PC-3 (cell line): ENCODE measurements around the gene LIMA1. TPM values are rescaled to one million over a fixed set of nuclear protein-coding genes. Genes with fewer than 3 reads are reported as not detected.
A peak's percentile ranks its signal among the peaks of the same experiment; 100 is the strongest.

Experiments
- ATAC-seq: fragments of 200-7000 bp; cut with Tn5 transposase; 2 replicates; pipeline ENCODE4 v1.9.1; 2020; ENCODE audit warnings: mild to moderate bottlenecking, moderate library complexity
- BruUV-seq: library from RNA; stranded (reverse); fragments of 400-500 nt; replicated peaks from 2 replicates; lab custom pipeline; 2021; lab: Mats Ljungman, UMichigan
- CTCF ChIA-PET: fragments of 300-600 bp; sonication (Branson Sonifier 250); formaldehyde crosslinking; loops from one replicate; lab custom pipeline; 2022; ENCODE audit warnings: antibody characterized with exemption; lab: Charles Lee
- POLR2A ChIA-PET: fragments of 300-600 bp; sonication (Branson Sonifier 250); formaldehyde crosslinking; loops from one replicate; lab custom pipeline; 2022; ENCODE audit warnings: antibody characterized with exemption; ENCODE audit not compliant: unreplicated experiment; lab: Charles Lee
- DNase-seq: peaks from one replicate; pipeline ENCODE4 v3.0.0-alpha.2; 2015
- H2AFZ ChIP-seq: fragments of 300-600 bp; sonication (generic); 2 replicates; pipeline ENCODE4 v1.6.0; 2016; ENCODE audit warnings: antibody characterized with exemption, low read length
- H3F3A ChIP-seq: fragments of 300-600 bp; sonication (generic); one replicate; pipeline ENCODE4 v1.6.0; 2017; ENCODE audit warnings: antibody characterized with exemption, low read length, control low read depth, mild to moderate bottlenecking; ENCODE audit not compliant: unreplicated experiment
- H3K27ac ChIP-seq: fragments of 300-600 bp; sonication (generic); 2 replicates; pipeline ENCODE4 v1.5.1; 2016; ENCODE audit warnings: mild to moderate bottlenecking, low read length
- H3K27me3 ChIP-seq: fragments of 300-600 bp; sonication (generic); 2 replicates; pipeline ENCODE4 v1.6.1; 2016; ENCODE audit warnings: low read length, mixed read lengths
- H3K36me3 ChIP-seq: fragments of 300-600 bp; sonication (generic); 2 replicates; pipeline ENCODE4 v1.6.1; 2016; ENCODE audit warnings: low read depth, mixed run types, low read length, mixed read lengths
- H3K4me1 ChIP-seq: fragments of 300-600 bp; sonication (generic); 2 replicates; pipeline ENCODE4 v1.5.1; 2016; ENCODE audit warnings: low read length; ENCODE audit not compliant: insufficient read depth
- H3K4me2 ChIP-seq: fragments of 300-600 bp; sonication (generic); 2 replicates; pipeline ENCODE4 v1.6.0; 2016; ENCODE audit warnings: low read length
- H3K4me3 ChIP-seq: fragments of 300-600 bp; sonication (generic); 2 replicates; pipeline ENCODE4 v1.5.1; 2016; ENCODE audit warnings: mild to moderate bottlenecking, low read length, mixed read lengths
- H3K79me2 ChIP-seq: fragments of 300-600 bp; sonication (generic); 2 replicates; pipeline ENCODE4 v1.6.1; 2017; ENCODE audit warnings: low read length, mixed read lengths
- H3K9ac ChIP-seq: fragments of 300-600 bp; sonication (generic); 2 replicates; pipeline ENCODE4 v1.6.0; 2016; ENCODE audit warnings: mild to moderate bottlenecking, low read length
- H3K9me2 ChIP-seq: fragments of 300-600 bp; sonication (generic); replicated peaks from 2 replicates; pipeline ENCODE4 v1.6.1; 2016; ENCODE audit warnings: mixed run types, low read length, mixed read lengths
- H3K9me3 ChIP-seq: fragments of 300-600 bp; sonication (generic); 2 replicates; pipeline ENCODE4 v1.6.1; 2016; ENCODE audit warnings: low read length, mixed read lengths
- H4K20me1 ChIP-seq: fragments of 300-600 bp; sonication (generic); 2 replicates; pipeline ENCODE4 v1.6.1; 2016; ENCODE audit warnings: low read length, mixed read lengths
- CTCF ChIP-seq: fragments of 300-600 bp; sonication (generic); conservative IDR thresholded peaks from 2 replicates; pipeline ENCODE4 v1.5.1; 2017; ENCODE audit warnings: antibody characterized with exemption, low read depth, mild to moderate bottlenecking, low read length
- EZH2 ChIP-seq: fragments of 300-600 bp; sonication (generic); IDR thresholded peaks from one replicate; pipeline ENCODE4 v1.6.1; 2017; ENCODE audit warnings: antibody characterized with exemption, mild to moderate bottlenecking, low read length; ENCODE audit not compliant: unreplicated experiment
- EZH2phosphoT487 ChIP-seq: fragments of 300-600 bp; sonication (generic); IDR thresholded peaks from 2 replicates; pipeline ENCODE4 v1.6.1; 2018; ENCODE audit warnings: mild to moderate bottlenecking, antibody characterized with exemption, low read length, borderline replicate concordance
- intact Hi-C: fragments of 100-400 bp; cut with micrococcal nuclease; formaldehyde crosslinking; loops from 2 replicates; pipeline ENCODE4 v1.9.0; 2023
- total RNA-seq: library from RNA; depleted of rRNA; stranded (reverse); fragments of >200 nt; gene quantifications from 2 replicates; pipeline ENCODE4 v1.2.3, GENCODE V29; 2014

The LIMA1 gene
- total RNA-seq, 1 experiment from 2014 or later = 45.1 TPM

- intact Hi-C loops = no loop called here
Observed at GRCh38 chr12:50214018-50214417, 69.3 kb downstream of the LIMA1 start.

GRCh38 chr12:50213439-50213838 lies 69.9 kb downstream of the LIMA1 start:
- no peaks in the 10 kb centered on the region for H3K27me3 ChIP-seq
- H3F3A ChIP-seq = no peaks in the 10 kb centered on the region
- H3K79me2 ChIP-seq = peaks cover 30% of the 10 kb centered on the region
- H3K36me3 ChIP-seq = 0 out of 2 replicates have a peak, but pooled peaks cover 2% of the 10 kb centered on the region
- peak overlapping the region; percentile 46 for H3K4me2 ChIP-seq
- peaks cover 57% of the 10 kb centered on the region for H3K4me1 ChIP-seq
- H3K9me3 ChIP-seq = no peaks in the 10 kb centered on the region
- H3K9me2 ChIP-seq = no peaks in the 10 kb centered on the region
- DNase-seq = peak; percentile 58
- H3K27ac ChIP-seq = peak overlapping the region; percentile 68
- no peak overlapping the region for H3K4me3 ChIP-seq
- no peak overlapping the region for H2AFZ ChIP-seq
- intact Hi-C loops = no loop called here
- H3K9ac ChIP-seq = no peak overlapping the region
- TF ChIP-seq EZH2 = no peak
- TF ChIP-seq CTCF = no peak
- no peak for TF ChIP-seq EZH2phosphoT487
- ChIA-PET POLR2A (no interaction called here), CTCF (no interaction called here)
- BruUV-seq = no TSS peak
- no peaks in the 10 kb centered on the region for H4K20me1 ChIP-seq
- ATAC-seq = no peak; the same call in 1 of the 2 replicates

More at GRCh38 chr12:50214018-50214417, 69.3 kb downstream of the LIMA1 start:
- H3K79me2 ChIP-seq = peaks cover 34% of the 10 kb centered on the region
- ChIA-PET CTCF (no interaction called here), POLR2A (no interaction called here)
- peak overlapping the region; percentile 46 for H3K4me2 ChIP-seq
- no peak overlapping the region for H3K9ac ChIP-seq
- H3K27me3 ChIP-seq = no peaks in the 10 kb centered on the region
- no peaks in the 10 kb centered on the region for H3K9me2 ChIP-seq
- no peaks in the 10 kb centered on the region for H3K9me3 ChIP-seq
- H3F3A ChIP-seq = no peaks in the 10 kb centered on the region
- no TSS peak for BruUV-seq
- H3K27ac ChIP-seq = peak overlapping the region; percentile 68
- DNase-seq (no peak), ATAC-seq (no peak)
- peaks cover 63% of the 10 kb centered on the region for H3K4me1 ChIP-seq
- H4K20me1 ChIP-seq = no peaks in the 10 kb centered on the region
- TF ChIP-seq EZH2 = no peak
- TF ChIP-seq EZH2phosphoT487 = no peak
- TF ChIP-seq CTCF = no peak
- H2AFZ ChIP-seq = no peak overlapping the region
- H3K4me3 ChIP-seq = no peak overlapping the region
- H3K36me3 ChIP-seq = 0 out of 2 replicates have a peak, but pooled peaks cover 2% of the 10 kb centered on the region

GRCh38 chr12:50212071-50212467 lies 71.3 kb downstream of the LIMA1 start:
- DNase-seq (no peak), ATAC-seq (no peak)
- CTCF ChIA-PET = no interaction called here
- Histone ChIP-seq H3K4me3 (no peak overlapping the region), H3K4me1 (peaks cover 45% of the 10 kb centered on the region), H3K4me2 (no peak overlapping the region), H3K36me3 (0 out of 2 replicates have a peak, but pooled peaks cover 2% of the 10 kb centered on the region), H3K27me3 (no peaks in the 10 kb centered on the region), H3K79me2 (peaks cover 19% of the 10 kb centered on the region), H4K20me1 (no peaks in the 10 kb centered on the region), H3K9me3 (no peaks in the 10 kb centered on the region), H3K9ac (no peak overlapping the region), H3F3A (no peaks in the 10 kb centered on the region), H3K9me2 (no peaks in the 10 kb centered on the region), H2AFZ (no peak overlapping the region), H3K27ac (peak overlapping the region; percentile 16; the same call in 1 of the 2 replicates)
- BruUV-seq = TSS peak; percentile 44
- no peak for TF ChIP-seq EZH2phosphoT487
- TF ChIP-seq EZH2 = no peak
- no peak for TF ChIP-seq CTCF
- POLR2A ChIA-PET = no interaction called here
- intact Hi-C loops = no loop called here
